ENCODE data around the gene RBP3. TPM values are rescaled to one million over a fixed set of nuclear protein-coding genes. Genes with fewer than 3 reads are reported as not detected.

RBP3 gene
- total RNA-seq, 1 donor from 2014 or later = not detected

DNA sequence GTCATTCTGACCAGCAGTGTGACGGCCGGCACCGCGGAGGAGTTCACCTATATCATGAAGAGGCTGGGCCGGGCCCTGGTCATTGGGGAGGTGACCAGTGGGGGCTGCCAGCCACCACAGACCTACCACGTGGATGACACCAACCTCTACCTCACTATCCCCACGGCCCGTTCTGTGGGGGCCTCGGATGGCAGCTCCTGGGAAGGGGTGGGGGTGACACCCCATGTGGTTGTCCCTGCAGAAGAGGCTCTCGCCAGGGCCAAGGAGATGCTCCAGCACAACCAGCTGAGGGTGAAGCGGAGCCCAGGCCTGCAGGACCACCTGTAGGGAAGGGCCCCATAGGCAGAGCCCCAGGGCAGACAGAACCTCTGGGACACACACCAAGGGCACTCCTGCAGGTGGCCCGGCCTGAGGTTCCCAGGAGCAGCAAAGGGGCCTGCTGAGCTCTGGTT, 9.0 kb downstream of the RBP3 start:
- DNase-seq (ENCODE audit: low read depth) = no peak

- no peak for DNase-seq (ENCODE audit: low read depth)
These were observed 9.7 kb downstream of the RBP3 start for GRCh38 chr10:47357911-47358310.

GRCh38 chr10:47358457-47358856, 10.3 kb downstream of the RBP3 start:
- no peak for DNase-seq (ENCODE audit: low read depth)

DNA sequence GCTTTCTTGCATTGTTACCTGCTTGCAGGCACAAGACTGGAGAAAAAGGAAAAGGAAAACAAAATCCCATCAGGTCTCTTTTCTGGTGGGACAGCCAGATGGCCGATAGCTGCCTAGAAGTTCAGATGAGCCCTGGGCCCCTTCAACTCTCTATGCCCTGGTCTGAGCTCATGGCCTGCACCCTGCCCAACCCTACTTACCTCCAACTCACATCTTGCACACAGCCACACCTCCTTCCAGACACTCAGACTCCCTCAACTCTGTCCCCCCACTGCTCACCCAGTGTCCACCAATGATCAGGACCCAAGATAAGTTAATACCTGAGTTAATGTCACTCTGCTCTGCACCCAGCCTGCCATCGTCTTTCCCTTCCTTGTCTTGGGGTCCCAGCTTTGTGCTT, 10.9 kb downstream of the RBP3 start:
- no peak for DNase-seq (ENCODE audit: low read depth)

GRCh38 chr10:47359626-47360418, 11.7 kb downstream of the RBP3 start:
- DNase-seq (ENCODE audit: low read depth) = no peak

GRCh38 chr10:47360419-47361040, 12.4 kb downstream of the RBP3 start:
- peak; percentile 18 for DNase-seq (ENCODE audit: low read depth)

GRCh38 chr10:47361293-47361692, 13.1 kb downstream of the RBP3 start:
- DNase-seq (ENCODE audit: low read depth) = peak; percentile 43

DNA sequence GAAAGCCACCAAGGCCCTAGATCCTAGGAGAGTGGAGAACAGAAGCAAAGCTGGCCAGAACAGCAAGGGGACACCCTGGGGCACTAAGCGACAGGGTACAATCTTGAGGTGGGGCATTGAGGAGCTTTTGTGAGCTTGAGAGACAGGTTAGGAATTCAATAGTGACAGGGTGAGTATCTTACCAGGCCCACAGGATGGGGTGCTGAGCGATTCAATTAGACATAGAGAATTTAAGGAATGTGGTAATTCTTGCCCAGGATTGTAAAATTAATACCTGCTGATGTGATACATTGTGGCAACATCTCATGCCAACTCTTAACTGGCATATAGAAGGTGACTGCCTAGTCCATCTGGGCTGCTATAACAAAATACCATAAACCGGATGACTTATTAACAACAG, 14.0 kb downstream of the RBP3 start:
- no peak for DNase-seq (ENCODE audit: low read depth)

DNA sequence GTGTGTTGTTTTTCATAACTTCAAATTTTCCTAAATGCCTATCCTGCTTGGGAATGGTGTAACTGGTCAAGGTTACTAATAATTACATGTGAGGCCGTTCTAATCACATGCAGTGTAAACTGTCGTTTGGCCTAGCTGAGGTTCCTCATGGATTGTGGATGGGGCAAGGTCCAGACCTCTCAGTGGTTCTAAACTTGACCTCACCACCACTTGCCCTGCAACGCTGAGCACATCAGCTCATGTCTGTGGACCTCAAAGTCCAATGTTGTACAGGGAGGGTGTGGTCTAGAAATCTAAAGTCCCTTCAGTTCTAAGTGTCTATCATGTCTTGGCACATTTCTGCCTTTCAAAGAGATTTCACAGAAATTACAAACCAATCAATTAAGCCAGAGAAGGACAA, 15.6 kb downstream of the RBP3 start:
- peak; percentile 51 for DNase-seq (ENCODE audit: low read depth)

DNA sequence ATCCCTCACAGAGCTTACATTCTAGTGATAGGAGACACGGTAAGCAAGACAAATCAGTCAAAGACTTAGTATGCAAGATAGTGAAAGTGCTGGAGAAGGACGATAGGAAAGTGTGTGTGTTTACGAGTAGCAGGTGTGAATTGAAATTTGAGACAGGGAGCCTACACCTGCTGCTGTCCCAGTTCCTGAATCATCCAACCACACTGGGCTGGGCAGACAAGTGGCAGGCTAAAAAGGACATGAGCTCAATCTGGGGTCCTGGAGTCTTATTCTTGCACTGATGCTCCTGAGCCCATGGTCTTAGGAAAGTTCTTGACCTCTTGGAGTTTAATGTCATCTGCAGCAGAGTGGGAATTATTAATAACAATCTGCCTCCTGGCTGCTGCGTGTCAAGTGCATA, 16.2 kb downstream of the RBP3 start:
- DNase-seq (ENCODE audit: low read depth) = peak; percentile 88

- DNase-seq (ENCODE audit: low read depth) = no peak
These were observed 16.7 kb downstream of the RBP3 start for GRCh38 chr10:47364911-47365310.

GRCh38 chr10:47365431-47366180, 17.4 kb downstream of the RBP3 start:
- DNase-seq (ENCODE audit: low read depth) = no peak

GRCh38 chr10:47366181-47366631, 18.0 kb downstream of the RBP3 start:
- DNase-seq (ENCODE audit: low read depth) = peak; percentile 22

- no peak for DNase-seq (ENCODE audit: low read depth)
These were observed 18.7 kb downstream of the RBP3 start for GRCh38 chr10:47366731-47367460.

DNA sequence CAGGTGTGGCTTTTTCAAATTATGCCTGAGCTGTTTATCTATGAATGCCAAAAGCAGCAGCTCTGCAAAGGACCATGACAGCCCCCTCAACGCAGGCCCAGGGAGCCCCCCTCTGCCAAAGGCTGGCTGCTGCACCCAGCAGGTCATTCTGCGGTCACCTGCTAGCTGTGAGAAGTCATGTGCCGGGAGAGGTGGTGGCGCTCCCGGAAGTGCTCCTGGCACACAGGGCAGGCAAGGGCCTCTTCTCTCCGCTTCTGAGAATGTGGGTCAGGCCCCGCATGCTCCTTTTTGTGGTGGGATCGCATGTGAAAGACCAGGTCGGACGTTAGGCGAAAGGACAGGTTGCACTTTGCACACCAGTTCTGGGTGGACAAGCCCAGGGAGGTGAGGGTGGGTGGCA, 19.5 kb downstream of the RBP3 start:
- no peak for DNase-seq (ENCODE audit: low read depth)

- no peak for DNase-seq (ENCODE audit: low read depth)
These were observed 20.4 kb downstream of the RBP3 start for GRCh38 chr10:47368431-47369180.

DNA sequence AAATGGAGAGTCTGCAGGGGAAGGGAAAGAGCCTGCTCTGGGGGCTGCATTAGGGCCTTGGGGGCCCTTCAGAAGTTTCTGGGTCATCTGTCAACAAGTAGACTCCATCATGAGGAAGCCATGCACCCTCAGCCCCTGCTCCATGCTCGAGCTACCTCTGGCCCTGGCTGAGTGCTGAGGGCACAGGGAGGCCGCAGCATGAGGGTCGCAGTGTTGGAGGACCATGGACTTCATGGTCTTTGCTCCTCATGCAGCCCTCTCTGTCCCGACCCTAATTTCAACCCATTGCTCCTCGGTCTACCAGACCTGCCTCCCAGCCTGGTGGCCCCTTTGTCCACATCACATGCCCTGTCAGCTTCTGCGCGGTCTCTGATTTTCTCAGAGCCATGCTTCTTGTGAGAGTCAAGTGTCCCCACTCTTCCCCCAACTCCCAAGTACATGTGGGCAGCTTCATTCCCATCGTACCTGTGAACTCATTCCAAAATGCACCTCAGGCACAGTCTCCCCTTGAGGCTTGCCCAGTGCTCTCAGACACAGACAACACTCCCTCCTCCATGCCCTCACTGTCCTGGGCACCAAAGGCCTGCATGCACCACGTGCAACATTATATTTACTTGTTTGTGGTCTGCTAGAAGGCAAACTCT, 21.2 kb downstream of the RBP3 start:
- no peak for DNase-seq (ENCODE audit: low read depth)

- no peak for DNase-seq (ENCODE audit: low read depth)
These were observed 22.0 kb downstream of the RBP3 start for GRCh38 chr10:47370015-47370767.

DNA sequence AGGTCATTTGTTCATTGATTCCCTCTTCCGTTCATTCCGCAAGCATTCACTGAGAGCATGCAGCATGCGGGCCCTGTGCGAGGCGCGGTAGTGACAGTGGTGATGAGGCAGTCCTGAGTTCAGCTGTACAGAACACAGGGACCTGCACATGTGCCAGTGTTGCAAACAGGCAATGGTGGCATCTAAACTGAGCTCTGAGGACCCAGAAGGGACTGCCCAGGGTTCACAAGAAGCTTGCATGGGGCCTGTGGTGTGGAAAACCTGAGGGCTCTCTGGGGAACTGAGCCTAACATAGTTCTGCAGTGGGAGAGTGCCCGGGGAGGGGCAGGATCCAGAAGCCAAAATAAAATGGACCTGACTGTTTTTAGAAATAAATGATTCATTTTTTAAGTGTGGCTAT, 22.7 kb downstream of the RBP3 start:
- DNase-seq (ENCODE audit: low read depth) = no peak
